Panc1 (cell line): ENCODE measurements around the gene CDH15. TPM values are rescaled to one million over a fixed set of nuclear protein-coding genes. Genes with fewer than 3 reads are reported as not detected.

Experiments used
- ATAC-seq: fragments of 200-7000 bp; cut with Tn5 transposase; 2 replicates; pipeline ENCODE4 v1.9.1; 2020; ENCODE audit warnings: mild to moderate bottlenecking, moderate library complexity
- BruUV-seq: library from RNA; stranded (reverse); fragments of 400-500 nt; replicated peaks from 2 replicates; lab custom pipeline; 2021; lab: Mats Ljungman, UMichigan
- CTCF ChIA-PET: fragments of 300-600 bp; sonication (Branson Sonifier 250); formaldehyde crosslinking; loops from one replicate; lab custom pipeline; 2022; ENCODE audit warnings: antibody characterized with exemption; lab: Charles Lee
- POLR2A ChIA-PET: fragments of 300-600 bp; sonication (Branson Sonifier 250); formaldehyde crosslinking; loops from one replicate; lab custom pipeline; 2022; ENCODE audit warnings: antibody characterized with exemption; lab: Charles Lee
- DNase-seq: peaks from one replicate; pipeline ENCODE4 v3.0.0-alpha.2; 2010; ENCODE audit warnings: low read depth, low spot score
- H3K27ac ChIP-seq: 2 replicates; pipeline ENCODE4 v1.5.1; 2011; ENCODE audit warnings: mild to moderate bottlenecking, low read length, inconsistent platforms
- H3K27me3 ChIP-seq: fragments of 200-500 bp; sonication (Bioruptor generic); 2 replicates; pipeline ENCODE4 v1.6.0; 2014; ENCODE audit warnings: low read length, inconsistent platforms; ENCODE audit not compliant: control insufficient read depth, insufficient read depth
- H3K36me3 ChIP-seq: fragments of 200-500 bp; sonication (Bioruptor generic); 2 replicates; pipeline ENCODE4 v1.5.1; 2014; ENCODE audit warnings: inconsistent platforms, mild to moderate bottlenecking, low read length, moderate library complexity; ENCODE audit not compliant: control insufficient read depth, insufficient read depth
- H3K4me1 ChIP-seq: 2 replicates; pipeline ENCODE4 v1.5.1; 2011; ENCODE audit warnings: inconsistent platforms, mild to moderate bottlenecking, low read length, moderate library complexity; ENCODE audit not compliant: control insufficient read depth, insufficient read depth
- H3K4me3 ChIP-seq, 2 experiments: 2 replicates each; pipeline ENCODE4 v1.5.1; 2011 to 2012; ENCODE audit warnings: low read depth in 2 of 2, low read length in 2 of 2, mild to moderate bottlenecking in 2 of 2, inconsistent platforms in 1 of 2, moderate library complexity in 1 of 2
- H3K9me3 ChIP-seq: fragments of 200-500 bp; sonication (Bioruptor generic); 2 replicates; pipeline ENCODE4 v1.5.1; 2014; ENCODE audit warnings: low read depth, mild to moderate bottlenecking, inconsistent platforms, low read length, moderate library complexity; ENCODE audit not compliant: control insufficient read depth, insufficient read depth
- POLR2AphosphoS5 ChIP-seq: IDR thresholded peaks from 2 replicates; pipeline ENCODE4 v1.6.1; 2012; ENCODE audit warnings: mild to moderate bottlenecking, low read depth, low read length, moderate library complexity
- SIN3A ChIP-seq: IDR thresholded peaks from 2 replicates; pipeline ENCODE4 v1.6.1; 2012; ENCODE audit warnings: low read depth, mild to moderate bottlenecking, low read length, moderate library complexity, borderline replicate concordance; ENCODE audit not compliant: insufficient read depth
- TCF7L2 ChIP-seq: IDR thresholded peaks from 2 replicates; pipeline ENCODE4 v1.6.1; 2011; ENCODE audit warnings: mild to moderate bottlenecking, low read depth, low read length, inconsistent platforms
- in situ Hi-C: cut with HindIII; loops from 2 replicates; pipeline ENCODE4 v1.10.0; 2016; ENCODE audit warnings: low sequenced_read_pairs, low pct_unique_long_range_greater_than_20kb
- intact Hi-C: fragments of 100-400 bp; cut with micrococcal nuclease; formaldehyde crosslinking; loops from one replicate; pipeline ENCODE4 v1.10.0; 2022; ENCODE audit not compliant: unreplicated experiment
- total RNA-seq: library from RNA; stranded (reverse); gene quantifications from one replicate; pipeline ENCODE4 v1.2.1, GENCODE V29; 2021; ENCODE audit not compliant: unreplicated experiment
- TF ChIP-seq, protein P1 (sequence below), 2 experiments: IDR thresholded peaks; 2 replicates each; pipeline ENCODE4 v1.6.1; 2011 to 2012; ENCODE audit warnings: low read depth in 2 of 2, control low read depth in 1 of 2, low read length in 1 of 2, mild to moderate bottlenecking in 1 of 2, moderate library complexity in 1 of 2; ENCODE audit not compliant: insufficient read depth in 1 of 2

The CDH15 gene
- total RNA-seq, 1 experiment from 2014 or later = 0.51 TPM

DNA sequence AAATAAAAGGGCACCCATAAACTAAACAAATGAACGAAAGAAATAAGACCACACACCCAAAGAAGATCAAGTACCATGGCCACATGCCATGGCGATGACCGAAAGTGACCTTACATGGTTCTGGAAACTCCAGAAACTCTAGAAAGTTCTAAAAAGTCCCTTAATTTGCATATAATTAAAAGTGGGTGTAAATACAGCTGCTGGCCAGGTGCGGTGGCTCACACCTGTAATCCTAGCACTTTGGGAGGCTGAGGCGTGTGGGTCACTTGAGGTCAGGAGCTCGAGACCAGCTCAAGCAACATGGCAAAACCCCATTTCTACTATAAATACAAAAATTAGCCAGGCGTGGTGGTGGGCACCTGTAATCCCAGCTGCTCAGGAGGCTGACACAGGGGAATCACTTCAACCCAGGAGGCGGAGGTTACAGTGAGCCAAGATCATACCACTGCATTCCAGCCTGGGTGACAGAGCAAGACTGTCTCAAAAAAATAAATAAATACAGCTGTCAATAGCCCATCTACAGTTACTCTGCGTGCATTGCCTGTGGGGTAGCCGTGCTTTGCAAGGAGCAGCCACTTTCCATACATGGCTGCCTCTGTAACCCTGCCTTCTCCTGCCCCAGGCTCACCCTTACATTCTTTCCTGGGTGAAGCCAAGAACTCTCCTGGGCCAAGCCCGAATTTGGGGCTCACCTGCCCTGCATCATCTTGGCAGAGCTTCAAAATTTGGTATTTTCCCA lies 38.8 kb downstream of the CDH15 start:
- TF ChIP-seq POLR2AphosphoS5 (no peak), TCF7L2 (no peak)
- TF ChIP-seq, protein P1, sequence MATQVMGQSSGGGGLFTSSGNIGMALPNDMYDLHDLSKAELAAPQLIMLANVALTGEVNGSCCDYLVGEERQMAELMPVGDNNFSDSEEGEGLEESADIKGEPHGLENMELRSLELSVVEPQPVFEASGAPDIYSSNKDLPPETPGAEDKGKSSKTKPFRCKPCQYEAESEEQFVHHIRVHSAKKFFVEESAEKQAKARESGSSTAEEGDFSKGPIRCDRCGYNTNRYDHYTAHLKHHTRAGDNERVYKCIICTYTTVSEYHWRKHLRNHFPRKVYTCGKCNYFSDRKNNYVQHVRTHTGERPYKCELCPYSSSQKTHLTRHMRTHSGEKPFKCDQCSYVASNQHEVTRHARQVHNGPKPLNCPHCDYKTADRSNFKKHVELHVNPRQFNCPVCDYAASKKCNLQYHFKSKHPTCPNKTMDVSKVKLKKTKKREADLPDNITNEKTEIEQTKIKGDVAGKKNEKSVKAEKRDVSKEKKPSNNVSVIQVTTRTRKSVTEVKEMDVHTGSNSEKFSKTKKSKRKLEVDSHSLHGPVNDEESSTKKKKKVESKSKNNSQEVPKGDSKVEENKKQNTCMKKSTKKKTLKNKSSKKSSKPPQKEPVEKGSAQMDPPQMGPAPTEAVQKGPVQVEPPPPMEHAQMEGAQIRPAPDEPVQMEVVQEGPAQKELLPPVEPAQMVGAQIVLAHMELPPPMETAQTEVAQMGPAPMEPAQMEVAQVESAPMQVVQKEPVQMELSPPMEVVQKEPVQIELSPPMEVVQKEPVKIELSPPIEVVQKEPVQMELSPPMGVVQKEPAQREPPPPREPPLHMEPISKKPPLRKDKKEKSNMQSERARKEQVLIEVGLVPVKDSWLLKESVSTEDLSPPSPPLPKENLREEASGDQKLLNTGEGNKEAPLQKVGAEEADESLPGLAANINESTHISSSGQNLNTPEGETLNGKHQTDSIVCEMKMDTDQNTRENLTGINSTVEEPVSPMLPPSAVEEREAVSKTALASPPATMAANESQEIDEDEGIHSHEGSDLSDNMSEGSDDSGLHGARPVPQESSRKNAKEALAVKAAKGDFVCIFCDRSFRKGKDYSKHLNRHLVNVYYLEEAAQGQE (IDR thresholded peaks at IDR 0.05; ENCODE audit: insufficient read depth in 1 of 2, low read depth in 2 of 2, low read length in 1 of 2) = no peak
- ATAC-seq (no peak), DNase-seq (no peak)
- no peak overlapping the region for H3K27ac ChIP-seq
- intact Hi-C loops = no loop called here
- H3K4me1 ChIP-seq = no peaks in the 10 kb centered on the region
- no peak overlapping the region for H3K4me3 ChIP-seq
- H3K9me3 ChIP-seq = no peaks in the 10 kb centered on the region
- no peaks in the 10 kb centered on the region for H3K27me3 ChIP-seq
- BruUV-seq = no TSS peak
- in situ Hi-C loops = no loop called here
- ChIA-PET CTCF (no interaction called here), POLR2A (no interaction called here)
- no peaks in the 10 kb centered on the region for H3K36me3 ChIP-seq

- CTCF ChIA-PET = no interaction called here
- no peak for ATAC-seq
- H3K27ac ChIP-seq = no peak overlapping the region
- intact Hi-C loops (no loop called here), in situ Hi-C loops (no loop called here)
- POLR2A ChIA-PET = no interaction called here
- H3K9me3 ChIP-seq = no peaks in the 10 kb centered on the region
- TF ChIP-seq, protein P1 (IDR thresholded peaks at IDR 0.05; ENCODE audit: insufficient read depth in 1 of 2, low read depth in 2 of 2, low read length in 1 of 2) = no peak
- TF ChIP-seq SIN3A (no peak), POLR2AphosphoS5 (no peak), TCF7L2 (no peak)
- H3K4me3 ChIP-seq = no peak overlapping the region
- no peaks in the 10 kb centered on the region for H3K27me3 ChIP-seq
- no peak for DNase-seq
- H3K4me1 ChIP-seq = no peaks in the 10 kb centered on the region
- H3K36me3 ChIP-seq = no peaks in the 10 kb centered on the region
- no TSS peak for BruUV-seq
Observed at GRCh38 chr16:89210904-89211515, 39.5 kb downstream of the CDH15 start.
